C4-2B (cell line): ENCODE results near the gene CBLN3.

ENCODE experiments used
- H3K27ac ChIP-seq: fragments of 450-650 bp; 2 replicates; pipeline ENCODE4 v1.5.1; 2017
- CTCF ChIP-seq: fragments of 450-650 bp; conservative IDR thresholded peaks from 2 replicates; pipeline ENCODE4 v1.5.1; 2017; ENCODE audit warnings: mild to moderate bottlenecking
- ZFX ChIP-seq: fragments of 450-650 bp; IDR thresholded peaks from 2 replicates; pipeline ENCODE4 v1.6.1; 2017

CBLN3 gene

GRCh38 chr14:24442240-24443052 lies 13.0 kb upstream of the CBLN3 start, which contains the start of gene SDR39U1:
Gene SDR39U1 (minus strand): TSS chr14:24442776. CDS start chr14:24442769, 7 bp downstream.
- no peak for TF ChIP-seq ZFX
- no peak for TF ChIP-seq CTCF
- H3K27ac ChIP-seq: peak within 1 kb of the TSS; percentile 95

- no peak for TF ChIP-seq CTCF
- peak overlapping the region; percentile 95 for H3K27ac ChIP-seq
Observed at GRCh38 chr14:24441904-24442239, 12.4 kb upstream of the CBLN3 start.

- TF ChIP-seq CTCF: no peak
- no peak for TF ChIP-seq ZFX
- H3K27ac ChIP-seq: peak overlapping the region; percentile 95
Observed at GRCh38 chr14:24441485-24441884, 12.0 kb upstream of the CBLN3 start.

- no peak for TF ChIP-seq ZFX
- TF ChIP-seq CTCF: no peak
- no peak overlapping the region for H3K27ac ChIP-seq
Observed at GRCh38 chr14:24440606-24441399, 11.3 kb upstream of the CBLN3 start.

GRCh38 chr14:24439830-24440605 lies 10.6 kb upstream of the CBLN3 start:
- no peak for TF ChIP-seq ZFX
- no peak for TF ChIP-seq CTCF
- no peak overlapping the region for H3K27ac ChIP-seq

- TF ChIP-seq CTCF (no peak), ZFX (no peak)
- H3K27ac ChIP-seq: no peak overlapping the region
Observed at GRCh38 chr14:24439257-24439656, 9.8 kb upstream of the CBLN3 start.
